NCI-H1694 treated with DMSO at 0.1 percent for 48 hours (cell line): ENCODE results near the gene ITGAX.
"Not testable (repeated sequence)": the region's sequence is repeated elsewhere in the genome, so short reads cannot be mapped to it uniquely, and the experiment has no call there.

Experiments used
- DNase-seq: peaks from one replicate; lab custom pipeline; 2025; lab: John Stamatoyannopoulos, UW

ITGAX gene

DNA sequence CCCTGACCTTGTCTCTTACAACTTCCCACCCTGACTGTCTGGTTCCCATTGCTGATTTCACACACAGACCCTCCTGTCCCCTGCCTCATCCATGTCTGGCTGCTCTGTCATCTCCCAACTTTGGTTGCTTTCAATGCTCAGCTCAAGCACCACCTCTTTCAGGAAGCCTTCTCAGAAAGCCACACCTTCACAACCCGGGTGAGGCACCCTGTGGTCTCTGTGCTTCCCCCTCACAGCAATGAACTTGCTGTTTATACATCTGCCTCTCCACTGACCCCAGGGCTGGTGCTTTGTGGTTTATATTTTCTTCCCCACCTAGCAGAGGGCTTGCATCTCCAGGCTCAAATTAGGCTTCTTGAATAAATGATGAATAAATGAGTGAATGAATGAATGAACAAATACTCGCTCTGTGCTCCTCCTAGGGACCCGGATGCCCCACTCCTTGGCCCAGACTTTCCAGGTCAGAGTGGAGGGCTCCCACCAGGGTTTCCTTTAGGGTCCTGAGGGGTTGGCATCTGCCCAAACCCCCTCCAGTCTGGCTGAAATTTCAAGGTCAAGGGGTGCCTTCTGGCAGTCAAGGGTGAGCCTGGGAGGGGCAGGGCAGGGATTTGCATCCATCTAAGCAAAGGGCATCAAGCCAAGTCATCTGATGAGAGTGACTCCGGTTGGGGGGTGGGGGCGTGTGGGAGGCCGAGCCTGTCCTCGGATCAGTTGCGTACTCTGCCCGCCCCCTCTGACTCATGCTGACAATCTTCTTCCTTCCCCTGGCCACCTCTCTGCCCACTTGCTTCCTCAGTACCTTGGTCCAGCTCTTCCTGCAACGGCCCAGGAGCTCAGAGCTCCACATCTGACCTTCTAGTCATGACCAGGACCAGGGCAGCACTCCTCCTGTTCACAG, at the start of gene ITGAX:
Gene ITGAX, plus strand, starts transcription at position 783 of the 898 bp plus-strand sequence. Its CDS starts 79 bp downstream, at position 862.
- DNase-seq, result no peak

DNA sequence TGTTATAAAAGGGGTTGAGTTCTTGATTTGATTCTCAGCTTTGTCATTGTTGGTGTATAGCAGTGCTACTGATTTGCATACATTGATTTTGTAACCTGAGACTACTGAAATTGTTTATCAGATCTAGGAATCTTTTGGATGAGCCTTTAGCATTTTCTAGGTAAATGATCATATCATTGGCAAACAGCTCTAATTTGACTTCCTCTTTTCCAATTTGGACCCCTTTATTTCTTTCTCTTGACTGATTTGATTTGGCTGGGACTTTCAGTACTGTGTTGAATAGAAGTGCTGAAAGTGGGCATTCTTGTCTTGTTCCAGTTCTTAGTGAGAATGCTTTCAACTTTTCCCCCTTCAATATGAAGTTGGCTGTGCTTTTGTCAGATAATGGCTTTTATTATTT, 49.8 kb upstream of the ITGAX start:
- DNase-seq, result no peak

DNA sequence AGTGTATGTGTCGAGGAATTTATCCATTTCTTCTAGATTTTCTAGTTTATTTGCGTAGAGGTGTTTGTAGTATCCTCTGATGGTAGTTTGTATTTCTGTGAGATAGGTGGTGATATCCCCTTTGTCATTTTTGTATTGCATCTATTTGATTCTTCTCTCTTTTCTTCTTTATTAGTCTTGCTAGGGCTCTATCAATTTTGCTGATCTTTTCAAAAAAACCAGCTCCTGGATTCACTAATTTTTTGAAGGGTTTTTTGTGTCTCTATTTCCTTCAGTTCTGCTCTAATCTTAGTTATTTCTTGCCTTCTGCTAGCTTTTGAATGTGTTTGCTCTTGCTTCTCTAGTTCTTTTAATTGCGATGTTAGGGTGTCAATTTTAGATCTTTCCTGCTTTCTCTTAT, 46.6 kb upstream of the ITGAX start:
- DNase-seq, result not testable (repeated sequence)

DNA sequence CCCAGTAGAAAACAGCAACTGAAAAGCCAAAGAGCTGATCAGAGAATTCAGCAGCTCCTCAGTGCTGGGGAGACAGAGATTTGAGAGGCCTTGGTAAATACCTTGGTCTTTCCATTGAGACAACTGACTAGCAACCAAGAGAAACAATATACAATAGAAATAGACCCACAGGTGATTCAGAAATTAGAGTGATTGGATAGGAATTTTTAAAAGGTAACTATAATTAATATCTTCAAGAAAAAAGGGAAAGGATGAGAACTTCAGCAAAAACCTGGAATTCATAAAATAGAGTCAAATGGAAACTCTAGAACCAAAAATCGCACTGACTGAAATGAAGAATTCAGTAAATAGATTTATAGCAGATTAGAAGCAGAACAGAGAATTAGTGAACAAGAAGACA, 32.5 kb upstream of the ITGAX start:
- no peak for DNase-seq

DNA sequence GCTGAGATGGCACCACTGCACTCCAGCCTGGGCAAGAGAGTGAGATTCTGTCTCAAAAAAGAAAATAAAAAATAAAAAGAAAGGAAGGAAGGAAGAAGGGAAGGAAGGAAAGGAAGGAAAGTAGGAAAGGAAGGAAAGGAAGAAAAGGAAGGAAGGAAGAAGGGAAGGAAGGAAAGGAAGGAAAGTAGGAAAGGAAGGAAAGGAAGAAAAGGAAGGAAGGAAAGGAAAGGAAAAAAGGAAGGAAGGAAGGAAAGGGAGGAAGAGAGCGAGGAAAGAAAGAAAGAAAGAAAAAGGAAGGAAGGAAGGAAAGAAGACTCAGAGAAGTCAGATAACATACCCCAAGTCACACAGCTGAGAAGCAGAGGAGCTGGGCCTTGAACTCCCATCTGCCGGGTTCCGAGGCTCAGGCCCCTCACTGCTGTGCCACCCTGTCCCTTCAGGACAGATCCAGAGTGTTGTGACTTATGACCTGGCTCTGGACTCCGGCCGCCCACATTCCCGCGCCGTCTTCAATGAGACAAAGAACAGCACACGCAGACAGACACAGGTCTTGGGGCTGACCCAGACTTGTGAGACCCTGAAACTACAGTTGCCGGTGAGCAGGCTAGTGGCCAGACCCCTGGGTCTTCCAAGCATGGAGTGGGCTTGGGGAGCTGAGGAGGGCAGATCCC, 30.9 kb upstream of the ITGAX start:
- DNase-seq, result no peak

DNA sequence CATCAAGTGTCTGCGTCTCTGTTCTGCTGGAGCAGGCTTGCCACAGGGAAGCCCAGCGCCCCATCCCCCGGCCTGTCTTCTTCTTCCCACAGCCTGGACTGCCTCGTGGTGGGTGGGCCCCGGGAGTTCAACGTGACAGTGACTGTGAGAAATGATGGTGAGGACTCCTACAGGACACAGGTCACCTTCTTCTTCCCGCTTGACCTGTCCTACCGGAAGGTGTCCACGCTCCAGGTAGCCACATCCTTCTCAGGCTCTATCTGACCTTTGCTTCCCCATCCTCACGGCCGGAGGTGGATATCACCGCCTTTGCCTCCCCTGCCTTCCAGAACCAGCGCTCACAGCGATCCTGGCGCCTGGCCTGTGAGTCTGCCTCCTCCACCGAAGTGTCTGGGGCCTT, 29.8 kb upstream of the ITGAX start:
- DNase-seq, result no peak

DNA sequence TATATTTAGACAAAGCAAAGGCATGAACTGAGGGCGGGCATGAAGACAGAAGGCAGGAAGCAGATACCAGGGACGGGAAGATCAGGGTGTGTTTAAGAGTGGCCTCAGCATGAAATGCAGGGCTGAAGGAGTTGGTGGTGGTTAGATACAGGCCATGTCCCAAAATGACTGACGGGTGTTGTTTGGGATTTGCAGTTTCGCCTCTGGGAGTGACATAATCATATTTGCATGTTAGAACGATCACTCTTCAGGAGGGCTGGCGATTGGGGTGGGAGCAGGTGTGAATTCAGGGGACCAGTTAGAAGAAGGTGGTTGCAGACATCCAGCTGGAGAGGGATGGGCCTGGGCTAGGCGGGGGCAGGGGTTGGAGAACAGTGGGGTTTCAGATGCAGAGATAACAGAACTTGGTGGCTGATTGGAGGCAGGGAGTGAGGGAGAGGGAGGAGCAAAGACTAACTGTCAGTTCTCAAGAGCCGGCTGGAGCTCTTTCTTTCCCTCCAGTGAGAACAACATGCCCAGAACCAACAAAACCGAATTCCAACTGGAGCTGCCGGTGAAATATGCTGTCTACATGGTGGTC, 27.2 kb upstream of the ITGAX start:
- no peak for DNase-seq

DNA sequence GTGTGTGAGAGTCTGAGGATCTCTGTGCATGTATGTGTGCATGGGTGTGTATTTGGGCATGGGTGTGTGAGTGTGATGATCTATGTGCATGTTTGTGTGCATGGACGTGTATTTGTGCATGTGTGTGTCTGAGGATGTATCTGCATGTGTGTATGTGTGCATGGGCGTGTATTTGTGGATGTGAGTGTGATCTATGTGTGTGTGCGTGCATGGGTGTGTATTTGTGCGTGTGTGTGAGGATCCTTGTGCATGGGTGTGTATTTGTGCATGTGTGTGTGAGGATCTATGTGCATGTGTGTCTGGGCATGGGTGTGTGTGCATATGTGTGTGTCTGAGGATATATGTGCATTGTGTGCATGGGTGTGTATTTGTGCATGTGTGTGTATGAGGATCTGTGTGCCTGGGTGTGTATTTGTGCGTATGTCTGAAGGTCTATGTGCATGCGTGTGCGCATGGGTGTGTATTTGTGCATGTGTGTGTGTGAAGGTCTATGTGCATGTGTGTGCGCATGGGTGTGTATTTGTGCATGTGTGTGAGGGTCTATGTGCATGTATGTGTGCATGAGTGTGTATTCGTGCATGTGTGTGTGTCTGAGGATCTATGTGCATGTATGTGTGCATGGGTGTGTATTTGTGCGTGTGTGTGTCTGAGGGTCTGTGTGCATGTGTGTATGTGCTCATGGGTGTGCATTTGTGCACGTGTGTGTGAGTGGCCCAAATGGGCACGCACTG, 26.5 kb upstream of the ITGAX start:
- no peak for DNase-seq

DNA sequence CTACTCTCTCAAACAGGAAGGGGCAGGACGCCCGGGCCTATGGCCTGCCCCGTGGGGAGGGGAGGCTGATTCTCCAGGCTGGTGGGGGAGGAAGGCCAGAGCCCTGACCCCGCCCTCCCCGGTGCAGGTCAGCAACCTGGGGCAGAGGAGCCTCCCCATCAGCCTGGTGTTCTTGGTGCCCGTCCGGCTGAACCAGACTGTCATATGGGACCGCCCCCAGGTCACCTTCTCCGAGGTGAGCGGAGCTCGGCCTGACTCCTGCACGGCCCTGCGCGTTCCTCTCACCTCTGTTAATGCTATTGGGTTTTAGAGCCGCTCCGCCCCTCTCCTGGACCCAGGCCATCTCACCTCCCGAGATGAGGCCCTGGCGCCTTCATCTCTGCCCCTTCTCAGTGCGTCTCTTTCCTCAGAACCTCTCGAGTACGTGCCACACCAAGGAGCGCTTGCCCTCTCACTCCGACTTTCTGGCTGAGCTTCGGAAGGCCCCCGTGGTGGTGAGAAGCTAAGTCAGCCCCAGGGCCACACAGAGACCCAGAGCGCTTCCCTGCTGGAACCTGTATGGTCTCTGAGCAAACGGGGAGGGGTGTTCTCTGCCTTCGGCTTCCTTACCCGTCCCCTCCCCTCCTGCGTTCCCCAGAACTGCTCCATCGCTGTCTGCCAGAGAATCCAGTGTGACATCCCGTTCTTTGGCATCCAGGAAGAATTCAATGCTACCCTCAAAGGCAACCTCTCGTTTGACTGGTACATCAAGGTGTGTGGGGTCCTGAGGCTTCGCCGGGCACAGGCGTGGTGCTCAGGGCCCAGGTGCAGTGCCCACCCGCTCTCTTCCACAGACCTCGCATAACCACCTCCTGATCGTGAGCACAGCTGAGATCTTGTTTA, 25.1 kb upstream of the ITGAX start:
- DNase-seq, result no peak

DNA sequence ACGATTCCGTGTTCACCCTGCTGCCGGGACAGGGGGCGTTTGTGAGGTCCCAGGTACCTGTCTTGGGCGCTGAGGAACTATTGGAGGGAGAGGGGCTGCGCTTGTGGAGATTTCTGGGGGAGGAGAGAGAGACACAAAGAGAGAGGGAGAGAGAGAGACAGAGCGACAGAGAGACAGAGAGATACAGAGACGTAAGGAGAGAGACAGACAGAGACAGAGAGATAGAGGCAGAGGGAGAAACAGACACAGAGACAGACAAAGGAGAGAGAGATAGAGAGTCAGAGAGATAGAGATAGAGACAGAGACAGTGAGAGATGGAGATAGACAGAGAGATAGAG, 24.5 kb upstream of the ITGAX start:
- DNase-seq, result no peak

DNA sequence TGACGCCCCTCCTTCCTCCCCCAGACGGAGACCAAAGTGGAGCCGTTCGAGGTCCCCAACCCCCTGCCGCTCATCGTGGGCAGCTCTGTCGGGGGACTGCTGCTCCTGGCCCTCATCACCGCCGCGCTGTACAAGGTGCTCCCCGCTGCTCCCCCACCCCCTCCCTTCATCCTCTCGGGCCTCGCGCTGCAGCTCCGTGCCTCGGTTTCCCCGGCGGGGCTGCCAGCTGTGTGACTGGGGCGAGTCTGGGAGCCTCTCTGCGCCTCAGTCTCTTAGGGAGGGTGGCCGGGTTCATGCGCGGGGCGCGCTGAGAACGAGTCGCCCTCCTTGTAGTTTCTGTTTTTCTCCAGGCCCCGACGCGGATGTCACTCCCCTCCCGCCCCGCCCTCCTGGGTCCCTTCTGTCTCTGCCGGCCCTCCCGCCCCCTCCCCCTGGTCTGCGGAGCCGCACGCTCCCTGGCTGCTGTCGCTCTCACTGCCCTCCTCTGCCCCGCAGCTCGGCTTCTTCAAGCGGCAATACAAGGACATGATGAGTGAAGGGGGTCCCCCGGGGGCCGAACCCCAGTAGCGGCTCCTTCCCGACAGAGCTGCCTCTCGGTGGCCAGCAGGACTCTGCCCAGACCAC, 23.7 kb upstream of the ITGAX start:
- no peak for DNase-seq

DNA sequence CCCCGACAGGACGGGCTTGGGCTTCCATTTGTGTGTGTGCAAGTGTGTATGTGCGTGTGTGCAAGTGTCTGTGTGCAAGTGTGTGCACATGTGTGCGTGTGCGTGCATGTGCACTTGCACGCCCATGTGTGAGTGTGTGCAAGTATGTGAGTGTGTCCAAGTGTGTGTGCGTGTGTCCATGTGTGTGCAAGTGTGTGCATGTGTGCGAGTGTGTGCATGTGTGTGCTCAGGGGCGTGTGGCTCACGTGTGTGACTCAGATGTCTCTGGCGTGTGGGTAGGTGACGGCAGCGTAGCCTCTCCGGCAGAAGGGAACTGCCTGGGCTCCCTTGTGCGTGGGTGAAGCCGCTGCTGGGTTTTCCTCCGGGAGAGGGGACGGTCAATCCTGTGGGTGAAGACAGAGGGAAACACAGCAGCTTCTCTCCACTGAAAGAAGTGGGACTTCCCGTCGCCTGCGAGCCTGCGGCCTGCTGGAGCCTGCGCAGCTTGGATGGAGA, 23.1 kb upstream of the ITGAX start:
- DNase-seq, result no peak

DNA sequence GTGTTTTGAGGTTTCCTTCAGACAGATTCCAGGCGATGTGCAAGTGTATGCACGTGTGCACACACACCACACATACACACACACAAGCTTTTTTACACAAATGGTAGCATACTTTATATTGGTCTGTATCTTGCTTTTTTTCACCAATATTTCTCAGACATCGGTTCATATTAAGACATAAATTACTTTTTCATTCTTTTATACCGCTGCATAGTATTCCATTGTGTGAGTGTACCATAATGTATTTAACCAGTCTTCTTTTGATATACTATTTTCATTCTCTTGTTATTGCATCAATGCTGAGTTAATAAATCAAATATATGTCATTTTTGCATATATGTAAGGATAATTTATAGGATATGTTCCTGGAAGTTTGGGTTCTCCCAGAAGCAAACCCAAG, 22.4 kb upstream of the ITGAX start:
- no peak for DNase-seq

DNA sequence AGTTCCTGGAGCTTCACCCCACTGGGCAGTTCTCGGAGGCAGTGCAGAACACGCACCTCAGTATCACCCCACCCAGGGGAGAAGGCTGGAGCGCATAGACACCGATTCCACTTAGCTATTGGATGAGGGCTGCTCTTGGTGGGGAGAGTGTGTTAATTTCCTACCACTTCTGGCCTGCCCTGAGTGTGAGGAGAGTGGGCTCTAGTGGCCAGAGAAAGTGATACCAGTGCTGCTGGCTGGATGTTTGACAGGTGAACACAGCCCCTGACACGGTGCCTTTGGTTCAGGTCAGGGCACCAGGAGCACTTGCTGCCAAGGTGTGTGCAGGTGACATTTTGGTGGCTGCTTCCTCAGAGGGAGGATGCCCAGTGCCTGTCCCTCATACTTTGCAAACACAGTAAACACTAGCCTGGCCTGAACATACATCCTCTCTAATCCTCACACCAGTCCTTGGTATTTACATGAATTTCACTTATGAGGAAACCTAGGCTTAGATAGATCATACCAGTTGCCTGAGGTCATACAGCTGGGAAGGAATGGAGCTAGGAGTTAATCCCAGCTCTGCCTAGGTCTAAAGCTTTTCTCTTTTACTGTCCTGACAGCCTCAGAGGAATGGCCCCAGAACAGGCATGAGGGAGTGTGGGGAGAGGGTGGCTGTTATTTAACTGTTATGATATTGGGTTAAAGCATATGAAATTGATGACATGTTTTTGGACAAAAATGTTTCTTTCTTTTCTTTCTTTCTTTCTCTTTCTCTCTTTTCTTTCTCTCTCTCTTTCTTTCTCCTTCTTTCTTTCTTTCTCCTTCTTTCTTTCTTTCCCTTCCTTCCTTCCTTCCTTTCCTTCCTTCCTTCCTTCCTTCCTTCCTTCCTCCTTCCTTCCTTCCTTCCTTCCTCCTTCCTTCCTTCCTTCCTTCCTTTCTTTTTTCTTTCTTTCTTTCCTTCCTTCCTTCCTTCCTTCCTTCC, 21.0 kb upstream of the ITGAX start:
- no peak for DNase-seq

DNA sequence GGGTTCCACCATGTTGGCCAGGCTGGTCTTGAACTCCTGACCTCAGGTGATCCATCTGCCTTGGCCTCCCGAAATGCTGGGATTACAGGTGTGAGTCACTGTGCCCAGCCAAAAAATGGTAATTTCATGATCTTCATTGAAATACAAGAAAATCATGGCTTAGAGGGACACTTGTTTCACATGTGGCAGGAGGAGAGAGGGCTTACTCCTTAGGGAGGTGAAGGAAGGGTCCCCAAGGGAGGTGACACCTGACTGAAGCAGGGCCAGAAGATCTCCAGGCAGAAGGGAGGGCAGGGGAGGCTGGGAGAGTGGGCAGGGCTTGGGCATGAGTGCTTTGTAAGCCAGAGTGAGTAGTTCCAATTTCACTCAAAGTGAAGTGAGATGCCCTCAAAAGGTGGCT, 20.0 kb upstream of the ITGAX start:
- no peak for DNase-seq

DNA sequence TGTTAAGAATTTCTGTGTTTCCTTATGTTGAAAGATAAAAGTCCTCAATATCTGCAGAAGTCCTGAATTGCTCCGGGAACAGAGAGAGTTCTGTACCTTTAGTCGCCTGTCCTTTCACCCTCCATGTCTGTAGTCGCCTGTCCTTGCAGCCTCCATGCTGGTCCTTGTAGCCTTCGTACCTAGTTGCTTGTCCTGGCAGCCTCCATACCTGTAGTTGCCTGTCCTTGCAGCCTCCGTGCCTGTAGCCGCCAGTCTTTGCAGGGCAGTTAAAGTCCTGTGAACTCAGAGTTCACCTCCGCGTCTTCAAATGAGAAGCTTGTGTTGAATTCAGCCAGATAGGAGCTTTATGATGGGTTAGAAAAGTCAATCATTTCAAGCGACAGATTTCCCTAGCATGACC, 19.5 kb upstream of the ITGAX start:
- no peak for DNase-seq

DNA sequence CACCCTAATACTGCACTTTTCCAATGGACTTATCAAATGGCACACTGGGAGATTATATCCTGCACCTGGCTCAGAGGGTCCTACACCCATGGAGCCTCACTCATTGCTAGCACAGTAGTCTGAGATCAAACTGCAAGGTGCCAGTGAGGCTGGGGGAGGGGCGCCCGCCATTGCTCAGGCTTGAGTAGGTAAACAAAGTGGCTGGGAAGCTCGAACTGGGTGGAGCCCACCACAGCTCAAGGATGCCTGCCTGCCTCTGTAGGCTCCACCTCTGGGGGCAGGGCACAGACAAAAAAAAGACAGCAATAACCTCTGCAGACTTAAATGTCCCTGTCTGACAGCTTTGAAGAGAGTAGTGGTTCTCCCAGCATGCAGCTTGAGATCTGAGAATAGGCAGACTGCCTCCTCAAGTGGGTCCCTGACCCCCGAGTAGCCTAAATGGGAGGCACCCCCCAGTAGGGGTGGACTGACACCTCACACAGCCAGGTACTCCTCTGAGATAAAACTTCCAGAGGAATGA, 16.8 kb upstream of the ITGAX start:
- DNase-seq, result not testable (repeated sequence)

DNA sequence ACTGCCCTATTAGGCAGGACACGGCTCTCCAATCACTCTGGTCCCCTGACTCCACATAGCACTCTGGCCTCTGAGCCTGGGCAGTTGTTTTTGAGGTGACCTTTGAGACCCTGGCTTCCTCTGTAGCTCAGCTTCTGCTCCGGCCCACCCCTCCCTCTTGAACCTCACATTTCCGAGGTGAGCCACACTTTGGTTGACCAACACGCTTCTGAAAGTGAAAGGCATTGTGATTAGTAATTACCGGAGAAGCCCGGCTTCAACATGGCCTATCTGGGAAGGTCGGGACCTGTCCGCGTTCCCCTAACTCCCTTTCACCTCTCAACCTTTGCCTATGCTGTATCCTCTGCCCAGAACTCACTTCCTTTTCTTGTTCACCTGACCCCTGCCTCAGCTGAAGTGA, 10.3 kb upstream of the ITGAX start:
- no peak for DNase-seq

DNA sequence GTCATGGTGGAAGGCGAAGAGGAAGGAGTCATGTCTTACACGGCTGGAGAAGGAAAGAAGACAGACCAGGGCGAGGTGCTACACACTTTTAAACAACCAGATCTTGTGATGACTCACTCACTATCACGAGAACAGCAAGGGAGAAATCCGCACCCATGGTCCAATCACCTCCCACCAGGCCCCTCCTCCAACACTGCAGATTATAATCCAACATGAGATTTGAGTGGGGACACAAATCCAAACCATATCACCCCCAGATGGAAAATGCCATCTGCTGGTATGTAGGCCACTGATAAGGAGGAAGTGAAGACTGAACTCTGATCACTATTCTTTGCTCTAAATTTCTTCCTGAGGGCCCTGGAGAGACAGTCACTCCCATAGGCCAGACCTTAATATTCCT, 7.5 kb upstream of the ITGAX start:
- DNase-seq, result no peak

DNA sequence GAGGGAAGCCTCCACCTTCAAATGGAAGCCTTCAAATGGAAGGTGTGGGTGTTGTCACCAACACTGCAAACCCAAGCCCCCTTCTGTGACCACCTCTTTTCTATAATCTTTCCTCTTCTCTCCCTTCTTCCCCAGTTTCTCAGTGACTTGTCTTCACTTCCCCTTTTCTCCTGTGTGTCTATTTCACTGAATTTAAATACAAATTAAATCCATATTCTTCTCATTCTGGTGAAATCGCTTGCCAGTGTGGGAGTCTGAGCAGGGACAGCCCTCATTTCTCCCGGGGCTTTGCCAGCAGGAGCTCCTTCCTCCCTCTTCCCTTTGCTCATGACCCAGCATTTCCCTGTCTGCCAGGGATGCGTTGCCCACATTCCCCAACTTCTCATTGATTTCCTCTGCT, 6.4 kb upstream of the ITGAX start:
- no peak for DNase-seq
